IPS-20b (cell line): ENCODE measurements around the gene CPEB3.

Experiments
- H3K27ac ChIP-seq: one replicate; pipeline ENCODE4 v1.5.1; 2013; ENCODE audit warnings: low read length
- H3K27me3 ChIP-seq: 2 replicates; pipeline ENCODE4 v1.6.1; 2013; ENCODE audit warnings: mild to moderate bottlenecking, low read length, inconsistent platforms; ENCODE audit not compliant: insufficient read depth
- H3K36me3 ChIP-seq: 2 replicates; pipeline ENCODE4 v1.6.1; 2013; ENCODE audit warnings: low read depth, mild to moderate bottlenecking, inconsistent platforms, low read length, moderate library complexity; ENCODE audit not compliant: insufficient read depth
- H3K4me1 ChIP-seq: 2 replicates; pipeline ENCODE4 v1.6.1; 2013; ENCODE audit warnings: mild to moderate bottlenecking, control low read depth, inconsistent platforms, low read length, moderate library complexity; ENCODE audit not compliant: insufficient read depth
- H3K4me3 ChIP-seq: 2 replicates; pipeline ENCODE4 v1.5.1; 2013; ENCODE audit warnings: mild to moderate bottlenecking, low read length, inconsistent platforms
- H3K9ac ChIP-seq: 2 replicates; pipeline ENCODE4 v1.6.1; 2013; ENCODE audit warnings: low read depth, mild to moderate bottlenecking, inconsistent platforms, low read length, moderate library complexity
- H3K9me3 ChIP-seq: 2 replicates; pipeline ENCODE4 v1.6.1; 2013; ENCODE audit warnings: mild to moderate bottlenecking, low read depth, low read length, inconsistent platforms; ENCODE audit not compliant: insufficient read depth

Gene CPEB3

GRCh38 chr10:92009445-92009844 is 281.4 kb downstream of the CPEB3 start:
- Histone ChIP-seq H3K36me3 (peaks cover 72% of the 10 kb centered on the region), H3K9me3 (no peaks in the 10 kb centered on the region), H3K9ac (no peak overlapping the region), H3K4me3 (no peak overlapping the region), H3K27ac (no peak overlapping the region), H3K27me3 (no peaks in the 10 kb centered on the region), H3K4me1 (no peaks in the 10 kb centered on the region)

DNA sequence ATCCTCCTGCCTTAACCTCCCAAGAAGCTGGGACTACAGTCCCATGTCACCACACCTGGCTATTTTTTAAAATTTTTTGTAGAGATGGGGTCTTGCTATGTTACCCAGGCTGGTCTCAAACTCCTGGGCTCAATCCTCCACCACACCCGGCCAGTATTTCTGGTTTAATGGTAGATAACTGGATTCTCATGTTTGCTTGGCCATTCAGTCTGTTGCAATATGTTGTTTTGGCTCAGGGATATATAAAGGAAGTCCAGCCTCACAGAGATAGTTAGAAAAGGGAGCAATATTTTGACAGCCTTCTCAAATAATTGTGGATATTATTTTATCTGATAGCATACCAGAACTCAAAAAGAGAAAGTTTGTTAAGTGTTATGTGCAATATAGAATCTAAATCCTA is 284.9 kb downstream of the CPEB3 start:
- Histone ChIP-seq H3K4me3 (no peak overlapping the region), H3K9me3 (no peaks in the 10 kb centered on the region), H3K27me3 (no peaks in the 10 kb centered on the region), H3K36me3 (peaks cover 69% of the 10 kb centered on the region), H3K4me1 (no peaks in the 10 kb centered on the region), H3K9ac (no peak overlapping the region), H3K27ac (no peak overlapping the region)

DNA sequence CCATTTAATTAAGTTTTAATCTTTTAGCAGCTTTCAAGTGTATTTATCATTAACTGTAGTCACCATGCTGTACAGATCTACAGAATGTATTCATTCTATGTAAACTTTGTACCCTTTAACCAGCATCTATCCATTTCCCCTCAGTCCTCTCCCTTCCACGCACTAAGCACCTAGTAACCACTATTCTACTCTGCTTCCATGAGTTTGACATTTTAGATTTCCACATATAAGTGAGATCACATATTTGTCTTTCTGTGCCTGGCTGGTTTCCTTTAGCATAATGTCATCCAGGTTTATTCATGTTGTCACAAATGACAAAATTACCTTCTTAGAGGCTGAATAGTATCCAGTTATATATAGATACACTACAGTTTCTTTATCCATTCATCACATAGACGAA is 287.6 kb downstream of the CPEB3 start:
- Histone ChIP-seq H3K4me3 (no peak overlapping the region), H3K4me1 (no peaks in the 10 kb centered on the region)

GRCh38 chr10:92001995-92002394 is 288.9 kb downstream of the CPEB3 start:
- H3K9me3 ChIP-seq, result no peaks in the 10 kb centered on the region
- peaks cover 64% of the 10 kb centered on the region for H3K36me3 ChIP-seq
- no peaks in the 10 kb centered on the region for H3K27me3 ChIP-seq
- H3K27ac ChIP-seq, result no peak overlapping the region
- no peak overlapping the region for H3K9ac ChIP-seq
- no peak overlapping the region for H3K4me3 ChIP-seq
- no peaks in the 10 kb centered on the region for H3K4me1 ChIP-seq

More for the DNA sequence above, 287.6 kb downstream of the CPEB3 start:
- H3K27ac ChIP-seq, result no peak overlapping the region
- H3K27me3 ChIP-seq, result no peaks in the 10 kb centered on the region
- no peaks in the 10 kb centered on the region for H3K9me3 ChIP-seq
- no peak overlapping the region for H3K9ac ChIP-seq
- peaks cover 61% of the 10 kb centered on the region for H3K36me3 ChIP-seq

- Histone ChIP-seq H3K36me3 (peaks cover 65% of the 10 kb centered on the region), H3K27ac (no peak overlapping the region), H3K9ac (no peak overlapping the region), H3K4me3 (no peak overlapping the region), H3K27me3 (no peaks in the 10 kb centered on the region), H3K4me1 (no peaks in the 10 kb centered on the region), H3K9me3 (no peaks in the 10 kb centered on the region)
These were observed 289.3 kb downstream of the CPEB3 start for GRCh38 chr10:92001581-92001980.
